ENCODE results near the gene ASPG. TPM values are rescaled to one million over a fixed set of nuclear protein-coding genes. Genes with fewer than 3 reads are reported as not detected.

The ASPG gene
- total RNA-seq, 1 experiment from 2014 or later = 3.4 TPM

DNA sequence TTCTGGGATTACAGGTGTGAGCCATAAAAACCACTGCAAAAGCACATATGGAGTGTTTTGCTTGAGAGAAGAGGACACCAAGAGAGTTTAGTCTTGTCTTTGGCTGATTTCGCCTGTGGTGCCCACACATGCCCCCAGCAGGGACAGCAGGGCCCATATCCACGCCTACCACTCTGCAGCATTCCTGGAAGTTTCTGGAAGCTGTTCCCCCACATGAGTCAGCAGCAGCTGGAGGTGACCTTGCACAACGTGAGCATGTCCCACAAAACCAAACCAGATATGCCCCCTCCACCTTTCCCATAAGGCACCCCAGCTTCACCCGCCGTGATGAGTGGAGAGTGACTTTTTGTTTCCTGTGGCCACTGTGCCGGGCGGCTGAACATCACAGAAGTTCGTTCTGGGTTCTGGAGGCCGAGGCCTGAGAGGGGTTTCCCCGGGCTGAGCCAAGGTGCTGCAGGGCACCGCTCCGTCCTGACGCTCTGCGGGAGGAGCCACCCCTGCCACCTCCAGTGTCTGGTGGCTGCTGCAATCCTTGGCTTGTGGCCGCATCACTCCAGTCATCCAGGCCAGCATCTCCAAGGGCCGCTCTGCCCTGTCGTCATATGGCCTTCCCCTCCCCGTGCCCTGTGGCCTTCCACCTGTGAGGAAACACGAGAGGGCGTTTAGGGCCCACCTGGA is 4.7 kb downstream of the ASPG start:
- no peak for TF ChIP-seq TP53 (CRISPR knock-in tag; IDR thresholded peaks at IDR 0.05)
- TF ChIP-seq KAT7 (CRISPR knock-in tag; IDR thresholded peaks at IDR 0.05; ENCODE audit: borderline replicate concordance) = no peak
- TF ChIP-seq, protein P1, sequence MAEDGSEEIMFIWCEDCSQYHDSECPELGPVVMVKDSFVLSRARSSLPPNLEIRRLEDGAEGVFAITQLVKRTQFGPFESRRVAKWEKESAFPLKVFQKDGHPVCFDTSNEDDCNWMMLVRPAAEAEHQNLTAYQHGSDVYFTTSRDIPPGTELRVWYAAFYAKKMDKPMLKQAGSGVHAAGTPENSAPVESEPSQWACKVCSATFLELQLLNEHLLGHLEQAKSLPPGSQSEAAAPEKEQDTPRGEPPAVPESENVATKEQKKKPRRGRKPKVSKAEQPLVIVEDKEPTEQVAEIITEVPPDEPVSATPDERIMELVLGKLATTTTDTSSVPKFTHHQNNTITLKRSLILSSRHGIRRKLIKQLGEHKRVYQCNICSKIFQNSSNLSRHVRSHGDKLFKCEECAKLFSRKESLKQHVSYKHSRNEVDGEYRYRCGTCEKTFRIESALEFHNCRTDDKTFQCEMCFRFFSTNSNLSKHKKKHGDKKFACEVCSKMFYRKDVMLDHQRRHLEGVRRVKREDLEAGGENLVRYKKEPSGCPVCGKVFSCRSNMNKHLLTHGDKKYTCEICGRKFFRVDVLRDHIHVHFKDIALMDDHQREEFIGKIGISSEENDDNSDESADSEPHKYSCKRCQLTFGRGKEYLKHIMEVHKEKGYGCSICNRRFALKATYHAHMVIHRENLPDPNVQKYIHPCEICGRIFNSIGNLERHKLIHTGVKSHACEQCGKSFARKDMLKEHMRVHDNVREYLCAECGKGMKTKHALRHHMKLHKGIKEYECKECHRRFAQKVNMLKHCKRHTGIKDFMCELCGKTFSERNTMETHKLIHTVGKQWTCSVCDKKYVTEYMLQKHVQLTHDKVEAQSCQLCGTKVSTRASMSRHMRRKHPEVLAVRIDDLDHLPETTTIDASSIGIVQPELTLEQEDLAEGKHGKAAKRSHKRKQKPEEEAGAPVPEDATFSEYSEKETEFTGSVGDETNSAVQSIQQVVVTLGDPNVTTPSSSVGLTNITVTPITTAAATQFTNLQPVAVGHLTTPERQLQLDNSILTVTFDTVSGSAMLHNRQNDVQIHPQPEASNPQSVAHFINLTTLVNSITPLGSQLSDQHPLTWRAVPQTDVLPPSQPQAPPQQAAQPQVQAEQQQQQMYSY (CRISPR knock-in tag; IDR thresholded peaks at IDR 0.05) = no peak
- TF ChIP-seq ZNF396 (CRISPR knock-in tag; IDR thresholded peaks at IDR 0.05; ENCODE audit: borderline replicate concordance) = no peak
- TF ChIP-seq, protein P2, sequence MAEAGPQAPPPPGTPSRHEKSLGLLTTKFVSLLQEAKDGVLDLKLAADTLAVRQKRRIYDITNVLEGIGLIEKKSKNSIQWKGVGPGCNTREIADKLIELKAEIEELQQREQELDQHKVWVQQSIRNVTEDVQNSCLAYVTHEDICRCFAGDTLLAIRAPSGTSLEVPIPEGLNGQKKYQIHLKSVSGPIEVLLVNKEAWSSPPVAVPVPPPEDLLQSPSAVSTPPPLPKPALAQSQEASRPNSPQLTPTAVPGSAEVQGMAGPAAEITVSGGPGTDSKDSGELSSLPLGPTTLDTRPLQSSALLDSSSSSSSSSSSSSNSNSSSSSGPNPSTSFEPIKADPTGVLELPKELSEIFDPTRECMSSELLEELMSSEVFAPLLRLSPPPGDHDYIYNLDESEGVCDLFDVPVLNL (CRISPR knock-in tag; IDR thresholded peaks at IDR 0.05; ENCODE audit: borderline replicate concordance, low read depth) = no peak
- no peak for TF ChIP-seq IRF2 (CRISPR knock-in tag; IDR thresholded peaks at IDR 0.05; ENCODE audit: borderline replicate concordance, low read depth)
- no peak for TF ChIP-seq FOXJ3 (CRISPR knock-in tag; IDR thresholded peaks at IDR 0.05; ENCODE audit: borderline replicate concordance)
- TF ChIP-seq, protein P3, sequence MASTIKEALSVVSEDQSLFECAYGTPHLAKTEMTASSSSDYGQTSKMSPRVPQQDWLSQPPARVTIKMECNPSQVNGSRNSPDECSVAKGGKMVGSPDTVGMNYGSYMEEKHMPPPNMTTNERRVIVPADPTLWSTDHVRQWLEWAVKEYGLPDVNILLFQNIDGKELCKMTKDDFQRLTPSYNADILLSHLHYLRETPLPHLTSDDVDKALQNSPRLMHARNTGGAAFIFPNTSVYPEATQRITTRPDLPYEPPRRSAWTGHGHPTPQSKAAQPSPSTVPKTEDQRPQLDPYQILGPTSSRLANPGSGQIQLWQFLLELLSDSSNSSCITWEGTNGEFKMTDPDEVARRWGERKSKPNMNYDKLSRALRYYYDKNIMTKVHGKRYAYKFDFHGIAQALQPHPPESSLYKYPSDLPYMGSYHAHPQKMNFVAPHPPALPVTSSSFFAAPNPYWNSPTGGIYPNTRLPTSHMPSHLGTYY (CRISPR knock-in tag; IDR thresholded peaks at IDR 0.05) = no peak
- no peak for TF ChIP-seq MYBL2 (CRISPR knock-in tag; IDR thresholded peaks at IDR 0.05)
- TF ChIP-seq, protein P4, sequence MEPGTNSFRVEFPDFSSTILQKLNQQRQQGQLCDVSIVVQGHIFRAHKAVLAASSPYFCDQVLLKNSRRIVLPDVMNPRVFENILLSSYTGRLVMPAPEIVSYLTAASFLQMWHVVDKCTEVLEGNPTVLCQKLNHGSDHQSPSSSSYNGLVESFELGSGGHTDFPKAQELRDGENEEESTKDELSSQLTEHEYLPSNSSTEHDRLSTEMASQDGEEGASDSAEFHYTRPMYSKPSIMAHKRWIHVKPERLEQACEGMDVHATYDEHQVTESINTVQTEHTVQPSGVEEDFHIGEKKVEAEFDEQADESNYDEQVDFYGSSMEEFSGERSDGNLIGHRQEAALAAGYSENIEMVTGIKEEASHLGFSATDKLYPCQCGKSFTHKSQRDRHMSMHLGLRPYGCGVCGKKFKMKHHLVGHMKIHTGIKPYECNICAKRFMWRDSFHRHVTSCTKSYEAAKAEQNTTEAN (CRISPR knock-in tag; IDR thresholded peaks at IDR 0.05) = no peak
- TF ChIP-seq, protein P5, sequence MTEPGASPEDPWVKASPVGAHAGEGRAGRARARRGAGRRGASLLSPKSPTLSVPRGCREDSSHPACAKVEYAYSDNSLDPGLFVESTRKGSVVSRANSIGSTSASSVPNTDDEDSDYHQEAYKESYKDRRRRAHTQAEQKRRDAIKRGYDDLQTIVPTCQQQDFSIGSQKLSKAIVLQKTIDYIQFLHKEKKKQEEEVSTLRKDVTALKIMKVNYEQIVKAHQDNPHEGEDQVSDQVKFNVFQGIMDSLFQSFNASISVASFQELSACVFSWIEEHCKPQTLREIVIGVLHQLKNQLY (CRISPR knock-in tag; IDR thresholded peaks at IDR 0.05) = no peak
- TF ChIP-seq, protein P6, sequence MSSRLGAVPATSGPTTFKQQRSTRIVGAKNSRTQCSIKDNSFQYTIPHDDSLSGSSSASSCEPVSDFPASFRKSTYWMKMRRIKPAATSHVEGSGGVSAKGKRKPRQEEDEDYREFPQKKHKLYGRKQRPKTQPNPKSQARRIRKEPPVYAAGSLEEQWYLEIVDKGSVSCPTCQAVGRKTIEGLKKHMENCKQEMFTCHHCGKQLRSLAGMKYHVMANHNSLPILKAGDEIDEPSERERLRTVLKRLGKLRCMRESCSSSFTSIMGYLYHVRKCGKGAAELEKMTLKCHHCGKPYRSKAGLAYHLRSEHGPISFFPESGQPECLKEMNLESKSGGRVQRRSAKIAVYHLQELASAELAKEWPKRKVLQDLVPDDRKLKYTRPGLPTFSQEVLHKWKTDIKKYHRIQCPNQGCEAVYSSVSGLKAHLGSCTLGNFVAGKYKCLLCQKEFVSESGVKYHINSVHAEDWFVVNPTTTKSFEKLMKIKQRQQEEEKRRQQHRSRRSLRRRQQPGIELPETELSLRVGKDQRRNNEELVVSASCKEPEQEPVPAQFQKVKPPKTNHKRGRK (CRISPR knock-in tag; IDR thresholded peaks at IDR 0.05; ENCODE audit: borderline replicate concordance) = no peak
- no peak for TF ChIP-seq GTF2I (CRISPR knock-in tag; conservative IDR thresholded peaks at IDR 0.05)
- TF ChIP-seq, protein P7, sequence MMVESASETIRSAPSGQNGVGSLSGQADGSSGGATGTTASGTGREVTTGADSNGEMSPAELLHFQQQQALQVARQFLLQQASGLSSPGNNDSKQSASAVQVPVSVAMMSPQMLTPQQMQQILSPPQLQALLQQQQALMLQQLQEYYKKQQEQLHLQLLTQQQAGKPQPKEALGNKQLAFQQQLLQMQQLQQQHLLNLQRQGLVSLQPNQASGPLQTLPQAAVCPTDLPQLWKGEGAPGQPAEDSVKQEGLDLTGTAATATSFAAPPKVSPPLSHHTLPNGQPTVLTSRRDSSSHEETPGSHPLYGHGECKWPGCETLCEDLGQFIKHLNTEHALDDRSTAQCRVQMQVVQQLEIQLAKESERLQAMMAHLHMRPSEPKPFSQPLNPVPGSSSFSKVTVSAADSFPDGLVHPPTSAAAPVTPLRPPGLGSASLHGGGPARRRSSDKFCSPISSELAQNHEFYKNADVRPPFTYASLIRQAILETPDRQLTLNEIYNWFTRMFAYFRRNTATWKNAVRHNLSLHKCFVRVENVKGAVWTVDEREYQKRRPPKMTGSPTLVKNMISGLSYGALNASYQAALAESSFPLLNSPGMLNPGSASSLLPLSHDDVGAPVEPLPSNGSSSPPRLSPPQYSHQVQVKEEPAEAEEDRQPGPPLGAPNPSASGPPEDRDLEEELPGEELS (CRISPR knock-in tag; IDR thresholded peaks at IDR 0.05) = no peak
- no peak for TF ChIP-seq MXD4 (CRISPR knock-in tag; IDR thresholded peaks at IDR 0.05; ENCODE audit: borderline replicate concordance)
- no peak for TF ChIP-seq ZNF232 (CRISPR knock-in tag; IDR thresholded peaks at IDR 0.05)
- no peak for TF ChIP-seq RORB (CRISPR knock-in tag; IDR thresholded peaks at IDR 0.05)
- Mint-ChIP-seq H3K9me3 (no peaks in the 10 kb centered on the region), H3K4me3 (no peak overlapping the region), H3K27ac (no peak overlapping the region), H3K27me3 (ENCODE audit: low read depth) (no peaks in the 10 kb centered on the region), H3K36me3 (no peaks in the 10 kb centered on the region), H3K4me1 (peaks cover 5% of the 10 kb centered on the region)
- ChIA-PET CTCF (interaction anchor here (5.4 kb wide), 1 partner anchor 13 kb away, joined by 42 read pairs; no protein-coding TSS in a partner anchor), POLR2A (no interaction called here)
- no peak for ATAC-seq
- DNase-seq (ENCODE audit: low spot score) = no peak
